GM23248 (cell line): ENCODE data around the gene CPNE2.

Source experiments
- EZH2 ChIP-seq: fragments of 200-600 bp; sonication (generic); IDR thresholded peaks from 2 replicates; pipeline ENCODE4 v1.6.1; 2018; ENCODE audit warnings: antibody characterized with exemption, mild to moderate bottlenecking; ENCODE audit not compliant: insufficient read depth, poor library complexity, severe bottlenecking
- EZH2phosphoT487 ChIP-seq: fragments of 200-600 bp; sonication (generic); IDR thresholded peaks from 2 replicates; pipeline ENCODE4 v1.6.1; 2018; ENCODE audit warnings: antibody characterized with exemption, moderate library complexity, mild to moderate bottlenecking, low read depth; ENCODE audit not compliant: insufficient read depth

- TF ChIP-seq EZH2 (no peak), EZH2phosphoT487 (no peak)
Observed at GRCh38 chr16:57096793-57097192, 4.4 kb downstream of the CPNE2 start.
